Measurements from ENCODE around the gene MTCL1. TPM values are rescaled to one million over a fixed set of nuclear protein-coding genes. Genes with fewer than 3 reads are reported as not detected.

MTCL1 gene
- total RNA-seq, 1 experiment from 2014 or later, result 50.1 TPM

DNA sequence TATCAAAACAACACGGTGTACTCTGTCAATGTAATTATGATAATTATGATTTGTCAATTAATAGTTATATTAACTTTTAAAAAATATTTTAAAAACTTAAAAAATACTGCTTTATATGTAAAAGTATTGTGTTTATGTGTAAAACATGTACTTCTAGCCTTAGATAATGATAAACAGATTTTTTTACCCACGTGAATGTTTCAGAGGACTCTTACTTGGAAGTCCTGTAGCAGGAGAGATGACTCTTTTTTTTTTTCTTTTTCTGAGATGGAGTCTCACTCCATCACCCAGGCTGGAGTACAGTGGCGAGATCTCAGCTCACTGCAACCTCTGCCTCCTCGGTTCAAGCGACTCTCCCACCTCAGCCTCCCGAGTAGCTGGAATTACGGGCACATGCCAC is 6.2 kb upstream of the MTCL1 start:
- no TSS peak for BruUV-seq (replicated peaks)
- Histone ChIP-seq H3K27me3 (ENCODE audit: control insufficient read depth, insufficient read depth, low read length) (no peaks in the 10 kb centered on the region), H3K27ac (ENCODE audit: low read length) (no peak overlapping the region), H3K36me3 (ENCODE audit: control insufficient read depth, insufficient read depth, low read length) (no peaks in the 10 kb centered on the region), H3K9me3 (ENCODE audit: control insufficient read depth, insufficient read depth, low read depth, low read length) (no peaks in the 10 kb centered on the region), H3K4me1 (ENCODE audit: control insufficient read depth, insufficient read depth, low read length) (peaks cover 6% of the 10 kb centered on the region), H3K4me3 (ENCODE audit: low read depth in 2 of 2, low read length in 2 of 2) (no peak overlapping the region)
- ChIA-PET POLR2A (no interaction called here), CTCF (no interaction called here)
- intact Hi-C loops (cut with micrococcal nuclease; ENCODE audit: unreplicated experiment) (loop anchor here (5.0 to 10.0 kb wide), 2 partner anchors 56 to 283 kb away; no protein-coding TSS in a partner anchor), in situ Hi-C loops (cut with HindIII; ENCODE audit: low pct_unique_long_range_greater_than_20kb, low sequenced_read_pairs) (no loop called here)
- TF ChIP-seq POLR2AphosphoS5 (IDR thresholded peaks at IDR 0.05; ENCODE audit: low read depth, low read length), result no peak
- TF ChIP-seq, protein P1, sequence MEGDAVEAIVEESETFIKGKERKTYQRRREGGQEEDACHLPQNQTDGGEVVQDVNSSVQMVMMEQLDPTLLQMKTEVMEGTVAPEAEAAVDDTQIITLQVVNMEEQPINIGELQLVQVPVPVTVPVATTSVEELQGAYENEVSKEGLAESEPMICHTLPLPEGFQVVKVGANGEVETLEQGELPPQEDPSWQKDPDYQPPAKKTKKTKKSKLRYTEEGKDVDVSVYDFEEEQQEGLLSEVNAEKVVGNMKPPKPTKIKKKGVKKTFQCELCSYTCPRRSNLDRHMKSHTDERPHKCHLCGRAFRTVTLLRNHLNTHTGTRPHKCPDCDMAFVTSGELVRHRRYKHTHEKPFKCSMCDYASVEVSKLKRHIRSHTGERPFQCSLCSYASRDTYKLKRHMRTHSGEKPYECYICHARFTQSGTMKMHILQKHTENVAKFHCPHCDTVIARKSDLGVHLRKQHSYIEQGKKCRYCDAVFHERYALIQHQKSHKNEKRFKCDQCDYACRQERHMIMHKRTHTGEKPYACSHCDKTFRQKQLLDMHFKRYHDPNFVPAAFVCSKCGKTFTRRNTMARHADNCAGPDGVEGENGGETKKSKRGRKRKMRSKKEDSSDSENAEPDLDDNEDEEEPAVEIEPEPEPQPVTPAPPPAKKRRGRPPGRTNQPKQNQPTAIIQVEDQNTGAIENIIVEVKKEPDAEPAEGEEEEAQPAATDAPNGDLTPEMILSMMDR (IDR thresholded peaks at IDR 0.05), result no peak
- no peak for ATAC-seq
- no peak for DNase-seq (ENCODE audit: low read depth, low spot score)

DNA sequence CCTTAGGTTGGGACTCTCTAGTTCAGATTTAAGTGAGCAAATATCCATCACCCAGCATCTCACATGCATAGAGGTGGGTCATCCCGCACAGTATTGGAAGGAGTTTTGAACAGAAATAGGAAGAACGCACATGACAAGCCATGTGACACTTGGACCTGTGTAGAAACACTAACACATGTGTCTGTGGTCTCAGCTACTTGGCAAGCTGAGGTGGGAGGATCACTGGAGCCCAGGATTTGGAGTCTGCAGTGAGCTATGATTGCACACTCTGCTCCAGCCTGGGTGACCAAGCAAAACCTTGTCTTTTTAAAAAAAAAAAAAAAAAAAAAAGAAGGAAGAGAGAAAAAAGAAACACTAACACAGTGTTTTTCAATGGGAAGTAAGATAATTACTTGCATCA is 5.4 kb upstream of the MTCL1 start:
- no peak overlapping the region for H3K4me3 ChIP-seq (ENCODE audit: low read depth in 2 of 2, low read length in 2 of 2)
- POLR2A ChIA-PET, result no interaction called here
- TF ChIP-seq POLR2AphosphoS5 (IDR thresholded peaks at IDR 0.05; ENCODE audit: low read depth, low read length) (no peak), SIN3A (IDR thresholded peaks at IDR 0.05; ENCODE audit: borderline replicate concordance, insufficient read depth, low read depth, low read length) (no peak), TCF7L2 (IDR thresholded peaks at IDR 0.05; ENCODE audit: low read depth, low read length) (no peak)
- TF ChIP-seq, protein P1 (IDR thresholded peaks at IDR 0.05), result no peak
- TF ChIP-seq, protein P2, sequence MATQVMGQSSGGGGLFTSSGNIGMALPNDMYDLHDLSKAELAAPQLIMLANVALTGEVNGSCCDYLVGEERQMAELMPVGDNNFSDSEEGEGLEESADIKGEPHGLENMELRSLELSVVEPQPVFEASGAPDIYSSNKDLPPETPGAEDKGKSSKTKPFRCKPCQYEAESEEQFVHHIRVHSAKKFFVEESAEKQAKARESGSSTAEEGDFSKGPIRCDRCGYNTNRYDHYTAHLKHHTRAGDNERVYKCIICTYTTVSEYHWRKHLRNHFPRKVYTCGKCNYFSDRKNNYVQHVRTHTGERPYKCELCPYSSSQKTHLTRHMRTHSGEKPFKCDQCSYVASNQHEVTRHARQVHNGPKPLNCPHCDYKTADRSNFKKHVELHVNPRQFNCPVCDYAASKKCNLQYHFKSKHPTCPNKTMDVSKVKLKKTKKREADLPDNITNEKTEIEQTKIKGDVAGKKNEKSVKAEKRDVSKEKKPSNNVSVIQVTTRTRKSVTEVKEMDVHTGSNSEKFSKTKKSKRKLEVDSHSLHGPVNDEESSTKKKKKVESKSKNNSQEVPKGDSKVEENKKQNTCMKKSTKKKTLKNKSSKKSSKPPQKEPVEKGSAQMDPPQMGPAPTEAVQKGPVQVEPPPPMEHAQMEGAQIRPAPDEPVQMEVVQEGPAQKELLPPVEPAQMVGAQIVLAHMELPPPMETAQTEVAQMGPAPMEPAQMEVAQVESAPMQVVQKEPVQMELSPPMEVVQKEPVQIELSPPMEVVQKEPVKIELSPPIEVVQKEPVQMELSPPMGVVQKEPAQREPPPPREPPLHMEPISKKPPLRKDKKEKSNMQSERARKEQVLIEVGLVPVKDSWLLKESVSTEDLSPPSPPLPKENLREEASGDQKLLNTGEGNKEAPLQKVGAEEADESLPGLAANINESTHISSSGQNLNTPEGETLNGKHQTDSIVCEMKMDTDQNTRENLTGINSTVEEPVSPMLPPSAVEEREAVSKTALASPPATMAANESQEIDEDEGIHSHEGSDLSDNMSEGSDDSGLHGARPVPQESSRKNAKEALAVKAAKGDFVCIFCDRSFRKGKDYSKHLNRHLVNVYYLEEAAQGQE (IDR thresholded peaks at IDR 0.05; ENCODE audit: insufficient read depth in 1 of 2, low read depth in 2 of 2, low read length in 1 of 2), result no peak
- H3K27me3 ChIP-seq (ENCODE audit: control insufficient read depth, insufficient read depth, low read length), result no peaks in the 10 kb centered on the region
- no peaks in the 10 kb centered on the region for H3K9me3 ChIP-seq (ENCODE audit: control insufficient read depth, insufficient read depth, low read depth, low read length)
- intact Hi-C loops (cut with micrococcal nuclease; ENCODE audit: unreplicated experiment) (loop anchor here (5.0 to 10.0 kb wide), 2 partner anchors 55 to 282 kb away; no protein-coding TSS in a partner anchor), in situ Hi-C loops (cut with HindIII; ENCODE audit: low pct_unique_long_range_greater_than_20kb, low sequenced_read_pairs) (no loop called here)
- DNase-seq (ENCODE audit: low read depth, low spot score) (no peak), ATAC-seq (no peak)
- no peaks in the 10 kb centered on the region for H3K36me3 ChIP-seq (ENCODE audit: control insufficient read depth, insufficient read depth, low read length)
- H3K4me1 ChIP-seq (ENCODE audit: control insufficient read depth, insufficient read depth, low read length), result peaks cover 9% of the 10 kb centered on the region
- no TSS peak for BruUV-seq (replicated peaks)
- CTCF ChIA-PET, result no interaction called here
- H3K27ac ChIP-seq (ENCODE audit: low read length), result no peak overlapping the region
